C4-2B (cell line): ENCODE measurements around the gene CYP21A2.

Experiments
- ZFX ChIP-seq: fragments of 450-650 bp; IDR thresholded peaks from 2 replicates; pipeline ENCODE4 v1.6.1; 2017
- TF ChIP-seq, protein P1 (sequence below): fragments of 450-650 bp; conservative IDR thresholded peaks from 2 replicates; pipeline ENCODE4 v1.5.1; 2017; ENCODE audit warnings: mild to moderate bottlenecking

DNA sequence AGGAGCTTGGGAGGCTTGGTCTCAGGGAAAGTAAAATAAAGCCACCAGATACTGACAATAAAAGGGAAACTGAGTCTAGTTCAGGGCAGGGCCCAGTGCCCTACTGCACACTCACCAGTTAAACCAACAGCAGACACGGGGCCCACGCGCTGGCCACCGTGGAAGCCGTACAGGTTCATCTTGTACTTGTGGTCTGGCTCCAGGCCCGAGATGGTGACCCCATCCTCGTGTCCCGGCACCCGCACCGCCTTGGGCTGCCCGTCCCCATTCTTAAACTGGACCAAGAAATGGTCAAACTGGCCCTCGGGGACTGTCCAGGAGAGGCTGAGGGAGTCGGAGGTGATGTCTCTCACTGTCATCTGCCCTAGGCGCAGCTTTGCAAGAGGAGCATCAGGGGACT lies 26.5 kb downstream of the CYP21A2 start:
- TF ChIP-seq, protein P1, sequence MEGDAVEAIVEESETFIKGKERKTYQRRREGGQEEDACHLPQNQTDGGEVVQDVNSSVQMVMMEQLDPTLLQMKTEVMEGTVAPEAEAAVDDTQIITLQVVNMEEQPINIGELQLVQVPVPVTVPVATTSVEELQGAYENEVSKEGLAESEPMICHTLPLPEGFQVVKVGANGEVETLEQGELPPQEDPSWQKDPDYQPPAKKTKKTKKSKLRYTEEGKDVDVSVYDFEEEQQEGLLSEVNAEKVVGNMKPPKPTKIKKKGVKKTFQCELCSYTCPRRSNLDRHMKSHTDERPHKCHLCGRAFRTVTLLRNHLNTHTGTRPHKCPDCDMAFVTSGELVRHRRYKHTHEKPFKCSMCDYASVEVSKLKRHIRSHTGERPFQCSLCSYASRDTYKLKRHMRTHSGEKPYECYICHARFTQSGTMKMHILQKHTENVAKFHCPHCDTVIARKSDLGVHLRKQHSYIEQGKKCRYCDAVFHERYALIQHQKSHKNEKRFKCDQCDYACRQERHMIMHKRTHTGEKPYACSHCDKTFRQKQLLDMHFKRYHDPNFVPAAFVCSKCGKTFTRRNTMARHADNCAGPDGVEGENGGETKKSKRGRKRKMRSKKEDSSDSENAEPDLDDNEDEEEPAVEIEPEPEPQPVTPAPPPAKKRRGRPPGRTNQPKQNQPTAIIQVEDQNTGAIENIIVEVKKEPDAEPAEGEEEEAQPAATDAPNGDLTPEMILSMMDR, result no peak
- TF ChIP-seq ZFX, result no peak
